ENCODE data around the gene DUSP1. TPM values are rescaled to one million over a fixed set of nuclear protein-coding genes. Genes with fewer than 3 reads are reported as not detected.
"Not testable (repeated sequence)": the region's sequence is repeated elsewhere in the genome, so short reads cannot be mapped to it uniquely, and the experiment has no call there.

Gene DUSP1
- total and polyA plus RNA-seq, 3 donors from 2014 or later = 86.2 to 172 (median 159) TPM

DNA sequence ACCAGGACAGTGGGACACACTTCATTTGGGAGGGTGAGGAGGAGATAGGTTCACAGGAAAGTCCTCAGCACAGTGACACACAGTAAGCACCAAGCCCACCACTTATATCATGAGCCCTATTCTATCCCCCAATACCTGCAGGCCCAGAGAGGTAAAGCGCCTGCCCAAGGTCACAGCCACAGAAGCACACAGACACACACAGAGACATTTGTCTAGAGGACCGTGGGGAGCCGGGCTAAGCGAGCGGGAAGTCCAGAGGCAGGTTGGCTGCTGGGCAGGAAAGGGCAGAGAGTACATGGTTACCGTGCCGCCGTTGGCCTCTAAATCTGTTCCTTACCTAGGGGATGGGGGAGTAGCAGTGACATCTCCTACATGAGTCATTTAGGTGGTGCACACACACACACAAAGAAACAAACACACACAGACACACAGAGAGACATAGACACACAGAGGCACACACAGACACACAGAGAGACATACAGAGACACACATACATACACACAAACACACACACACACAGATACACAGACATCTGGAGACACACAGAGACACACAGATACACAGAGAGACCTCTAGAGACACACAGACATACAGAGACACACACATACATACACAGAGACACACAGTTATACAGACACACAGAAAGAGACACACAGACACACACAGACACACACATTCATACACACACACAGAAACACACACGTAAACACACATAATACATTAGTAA is 15.9 kb upstream of the DUSP1 start:
- Histone ChIP-seq H3K4me1 (peaks cover 20% of the 10 kb centered on the region), H3K27ac (no peak overlapping the region), H3K9me3 (no peaks in the 10 kb centered on the region), H3K36me3 (ENCODE audit: low read depth, missing control alignments) (no peaks in the 10 kb centered on the region), H3K4me3 (no peak overlapping the region), H3K27me3 (no peaks in the 10 kb centered on the region)
- intact Hi-C loops (cut with DNase I; ENCODE audit: low total_unique reads) = no loop called here
- no peak for DNase-seq
- WGBS, 2 donors = 77 to 87% methylated on average over 9 of the region's 9 CpGs
- no peak for TF ChIP-seq CTCF (IDR thresholded peaks at IDR 0.05)
- no peak for TF ChIP-seq POLR2A (IDR thresholded peaks at IDR 0.05)

DNA sequence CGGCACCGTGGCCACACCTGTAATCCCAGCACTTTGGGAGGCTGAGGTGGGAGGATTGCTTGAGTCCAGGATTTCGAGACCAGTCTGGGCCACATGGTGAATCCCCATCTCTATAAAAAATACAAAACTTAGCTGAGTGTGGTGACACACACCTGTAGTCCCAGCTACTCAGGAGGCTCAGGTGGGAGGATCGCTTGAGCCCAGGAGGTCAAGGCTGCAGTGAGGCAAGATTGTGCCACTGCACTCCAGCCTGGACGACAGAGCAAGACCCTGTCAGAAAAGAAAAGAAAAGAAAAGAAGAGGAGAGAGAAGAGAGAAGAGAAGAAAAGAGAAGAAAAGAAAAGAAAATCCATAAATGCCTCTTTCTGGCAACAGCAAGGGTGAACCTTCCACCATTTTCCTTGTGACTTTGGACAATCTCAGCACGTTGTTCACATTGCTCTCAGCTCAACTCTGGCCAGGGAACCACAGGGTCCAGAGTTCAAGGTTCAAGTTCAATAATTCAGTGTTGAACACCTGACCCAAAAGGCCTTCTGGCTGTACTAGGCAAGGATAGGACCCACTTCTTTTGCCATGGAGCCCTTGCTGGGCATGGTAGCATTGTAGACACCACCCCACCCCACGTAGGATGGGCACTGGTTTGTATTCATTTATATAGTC is 14.6 kb upstream of the DUSP1 start:
- no peaks in the 10 kb centered on the region for H3K9me3 ChIP-seq
- intact Hi-C loops (cut with DNase I; ENCODE audit: low total_unique reads) = no loop called here
- WGBS, 2 donors = 86 to 89% methylated on average over 7 of the region's 7 CpGs
- peaks cover 20% of the 10 kb centered on the region for H3K4me1 ChIP-seq
- DNase-seq = no peak
- no peak for TF ChIP-seq POLR2A (IDR thresholded peaks at IDR 0.05)
- no peak for TF ChIP-seq CTCF (IDR thresholded peaks at IDR 0.05)
- H3K4me3 ChIP-seq = no peak overlapping the region
- no peaks in the 10 kb centered on the region for H3K36me3 ChIP-seq (ENCODE audit: low read depth, missing control alignments)
- H3K27me3 ChIP-seq = no peaks in the 10 kb centered on the region
- H3K27ac ChIP-seq = no peak overlapping the region

DNA sequence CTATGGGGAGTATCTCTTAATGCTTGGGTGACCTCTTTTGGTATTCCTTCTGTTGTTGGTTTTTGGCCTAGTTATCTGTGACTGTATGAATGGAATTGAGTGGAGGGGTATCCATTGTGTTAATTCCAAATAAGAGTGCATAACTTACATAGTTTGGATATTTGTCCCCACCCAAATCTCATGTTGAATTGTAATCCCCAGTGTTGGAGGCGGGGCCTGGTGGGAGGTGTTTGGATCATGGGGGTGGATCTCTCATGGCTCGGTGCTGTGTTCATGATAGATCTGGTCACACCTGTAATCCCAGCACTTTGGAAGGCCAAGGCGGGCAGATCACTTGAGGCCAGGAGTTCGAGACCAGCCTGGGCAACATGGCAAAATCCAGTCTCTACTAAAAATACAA is 13.2 kb upstream of the DUSP1 start:
- H3K9me3 ChIP-seq; H3K36me3 ChIP-seq (ENCODE audit: low read depth, missing control alignments); H3K27me3 ChIP-seq; H3K4me3 ChIP-seq; H3K4me1 ChIP-seq; intact Hi-C loops (cut with DNase I; ENCODE audit: low total_unique reads); DNase-seq; H3K27ac ChIP-seq: not testable (repeated sequence)
- WGBS, 2 donors = 86 to 100% methylated on average over 4 of the region's 4 CpGs

DNA sequence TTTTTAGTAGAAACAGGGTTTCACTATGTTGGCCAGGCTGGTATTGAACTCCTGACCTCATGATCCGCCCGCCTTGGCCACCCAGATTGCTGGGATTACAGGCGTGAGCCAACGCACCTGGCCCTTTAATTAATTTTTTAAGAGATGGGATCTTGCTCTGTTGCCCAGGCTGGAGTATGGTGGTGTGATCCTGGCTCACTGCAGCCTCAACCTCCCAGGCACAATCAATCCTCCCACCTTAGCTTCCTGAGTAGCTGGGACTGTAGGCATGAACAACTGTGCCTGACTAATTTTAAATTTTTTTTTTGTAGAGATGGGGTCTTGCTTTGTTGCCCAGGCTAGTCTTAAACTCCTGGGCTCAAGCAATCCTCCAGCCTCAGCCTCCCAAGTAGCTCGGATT is 12.3 kb upstream of the DUSP1 start:
- H3K36me3 ChIP-seq (ENCODE audit: low read depth, missing control alignments); H3K27me3 ChIP-seq; H3K4me3 ChIP-seq; intact Hi-C loops (cut with DNase I; ENCODE audit: low total_unique reads); H3K9me3 ChIP-seq; DNase-seq; H3K27ac ChIP-seq; H3K4me1 ChIP-seq: not testable (repeated sequence)
- 91 to 99% methylated on average over 5 of the region's 5 CpGs for WGBS, 2 donors

GRCh38 chr5:172782169-172783039 is 11.4 kb upstream of the DUSP1 start:
- Histone ChIP-seq H3K36me3 (ENCODE audit: low read depth, missing control alignments) (no peaks in the 10 kb centered on the region), H3K4me1 (peaks cover 7% of the 10 kb centered on the region), H3K9me3 (no peaks in the 10 kb centered on the region), H3K27ac (no peak overlapping the region), H3K27me3 (no peaks in the 10 kb centered on the region), H3K4me3 (no peak overlapping the region)
- TF ChIP-seq CTCF (IDR thresholded peaks at IDR 0.05) = no peak
- TF ChIP-seq POLR2A (IDR thresholded peaks at IDR 0.05) = no peak
- DNase-seq = no peak
- WGBS, 2 donors = 92 to 94% methylated on average over 7 of the region's 7 CpGs
- intact Hi-C loops (cut with DNase I; ENCODE audit: low total_unique reads) = no loop called here

Measured in testis (tissue), 3 donors.